ENCODE data around the gene WDPCP. TPM values are rescaled to one million over a fixed set of nuclear protein-coding genes. Genes with fewer than 3 reads are reported as not detected.
"Not testable (repeated sequence)": the region's sequence is repeated elsewhere in the genome, so short reads cannot be mapped to it uniquely, and the experiment has no call there.

WDPCP gene
- total and polyA plus RNA-seq, 10 of the 15 experiments (the other 5 are each of a cell fraction or from before 2014, with no cell fraction given), result 2.1 to 7.9 (median 4.6) TPM

- no peak for TF ChIP-seq IRF3 (IDR thresholded peaks at IDR 0.05)
Measured at GRCh38 chr2:63627866-63628265, 39.6 kb upstream of the WDPCP start (continued).

DNA sequence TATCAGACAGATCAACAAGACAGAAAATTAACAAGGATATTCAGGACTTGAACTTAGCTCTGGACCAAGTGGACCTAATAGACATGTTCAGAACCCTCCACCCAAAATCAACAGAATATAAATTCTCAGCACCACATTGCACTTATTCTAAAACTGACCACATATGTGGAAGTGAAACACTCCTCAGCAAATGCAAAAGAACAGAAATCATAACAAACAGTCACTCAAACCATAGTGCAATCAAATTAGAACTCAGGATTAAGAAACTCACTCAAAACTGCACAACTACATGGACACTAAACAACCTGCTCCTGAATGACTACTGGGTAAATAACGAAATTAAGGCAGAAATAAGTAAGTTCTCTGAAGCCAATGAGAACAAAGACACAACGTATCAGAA is 35.5 kb upstream of the WDPCP start:
- H3K27ac ChIP-seq (ENCODE audit: control insufficient read depth, insufficient read depth); H3K9me3 ChIP-seq (replicated peaks; ENCODE audit: control insufficient read depth, insufficient read depth, low read length); intact Hi-C loops (cut with micrococcal nuclease; ENCODE audit: unreplicated experiment); FAIRE-seq; H3K9ac ChIP-seq (ENCODE audit: control insufficient read depth, insufficient read depth, low read length); H3K27me3 ChIP-seq (replicated peaks in 1 of 2; ENCODE audit: control insufficient read depth in 2 of 2, insufficient read depth in 2 of 2, low read length in 1 of 2); H4K20me1 ChIP-seq (ENCODE audit: control insufficient read depth, insufficient read depth); ATAC-seq; RAD21 ChIA-PET (ENCODE audit: unreplicated experiment); H2AFZ ChIP-seq (ENCODE audit: control insufficient read depth, low read depth, low read length); H3K4me1 ChIP-seq (ENCODE audit: control insufficient read depth, insufficient read depth, low read length); H3K4me3 ChIP-seq; DNase-seq (ENCODE audit: low read depth, low spot score); H3K36me3 ChIP-seq (ENCODE audit: control insufficient read depth in 2 of 2, insufficient read depth in 2 of 2, low read length in 1 of 2); BruUV-seq (replicated peaks); H3K4me2 ChIP-seq (ENCODE audit: control insufficient read depth, insufficient read depth); in situ Hi-C loops (cut with MboI); POLR2A ChIA-PET; SMC1A ChIA-PET (ENCODE audit: uncharacterized antibody, unreplicated experiment); H3K79me2 ChIP-seq (ENCODE audit: control insufficient read depth, insufficient read depth, low read length): not testable (repeated sequence)
- 0% methylated on average over 2 of the region's 2 CpGs for WGBS (ENCODE audit: insufficient coverage, insufficient replicate concordance, low lambda C conversion rate, missing lambda C conversion rate)
- TF ChIP-seq RUNX3 (IDR thresholded peaks at IDR 0.05; ENCODE audit: low read length) (peak; percentile 51), PKNOX1 (IDR thresholded peaks at IDR 0.05) (peak; percentile 73), SPI1 (IDR thresholded peaks at IDR 0.05; ENCODE audit: borderline replicate concordance, insufficient read depth, low read depth, low read length) (peak; percentile 67; the same call in 1 of the 2 replicates)
- CTCF ChIA-PET, result interaction anchor here (0.7 kb wide), 1 partner anchor 57 kb away, joined by 3 read pairs; no protein-coding TSS in a partner anchor
